CD4-positive, alpha-beta T cell treated with Interleukin-12 subunit alpha and Interleukin-12 subunit beta, for 1 hour (primary cell): ENCODE results near the gene TMEM26.

ENCODE experiments used
- DNase-seq: peaks from one replicate; pipeline ENCODE4 v3.0.0-alpha.2; 2020

Gene TMEM26

DNA sequence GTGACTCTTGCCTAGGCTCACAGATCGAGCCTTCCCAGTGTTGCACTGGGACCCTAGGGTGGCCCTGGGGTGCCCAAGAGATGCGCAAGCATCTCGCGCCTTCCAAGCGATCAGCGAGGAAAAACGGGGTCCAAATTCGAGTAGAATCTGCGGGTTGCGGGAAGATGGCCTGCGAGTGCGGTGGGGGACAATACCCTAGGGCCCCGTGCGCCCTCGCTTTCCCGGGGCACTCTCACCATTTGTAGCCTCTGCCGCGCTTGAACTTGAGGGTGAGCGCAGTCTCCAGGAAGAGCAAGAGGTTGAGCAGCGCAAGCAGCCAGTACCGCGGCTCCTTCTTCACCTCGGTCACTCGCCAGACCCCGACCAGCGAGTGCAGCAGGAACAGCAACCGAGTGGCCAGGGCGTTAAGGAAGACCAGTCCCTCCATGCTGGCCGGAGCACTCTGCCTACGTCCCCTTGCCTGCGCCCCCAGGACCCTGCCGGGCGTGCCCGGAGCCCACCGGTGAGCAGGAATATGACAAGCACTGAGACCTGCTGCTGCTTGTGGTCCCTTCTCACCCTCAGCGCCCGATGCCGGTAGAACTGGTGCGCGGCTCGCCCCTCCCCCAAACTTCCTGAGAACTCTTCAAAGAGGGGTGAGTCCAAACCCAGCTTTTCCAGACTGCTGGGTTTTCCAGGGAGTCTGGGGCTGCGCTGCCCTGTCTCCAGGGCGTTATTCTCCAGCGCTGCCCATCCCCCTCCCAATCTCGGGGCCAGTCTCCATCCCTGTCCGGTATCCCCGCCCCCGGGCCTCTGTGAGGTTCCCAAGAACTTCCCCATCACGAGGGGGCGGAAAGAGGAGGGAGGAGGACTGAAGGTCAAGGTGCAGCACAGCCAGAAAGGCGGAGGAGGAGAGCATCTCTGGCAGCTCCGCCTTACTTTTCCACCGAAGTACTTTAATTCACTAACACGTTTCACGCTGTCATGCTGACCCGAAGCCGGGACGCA is at the start of gene TMEM26:
TMEM26 (minus strand) TSS at position 727 of the 987 bp plus-strand sequence; CDS start at position 427, 300 bp downstream.
- no peak for DNase-seq

DNA sequence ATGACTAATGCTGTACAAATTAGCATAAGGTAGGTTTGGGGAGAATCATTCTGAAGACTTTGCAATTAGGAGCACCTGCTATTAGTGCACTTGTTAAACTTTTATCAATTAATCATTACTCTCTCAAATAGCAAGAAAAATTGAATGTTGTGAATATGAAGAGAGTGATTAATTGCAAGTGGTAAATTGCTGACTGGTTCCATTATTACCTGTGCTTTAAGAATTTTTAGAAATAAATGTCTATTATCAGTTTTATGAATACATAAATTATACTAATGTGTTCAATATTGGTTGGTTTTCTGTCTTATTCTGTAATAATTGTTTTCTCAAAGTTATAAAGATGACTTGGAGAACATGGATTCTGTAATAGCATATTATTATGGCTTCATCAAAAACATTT is 47.3 kb upstream of the TMEM26 start:
- no peak for DNase-seq

DNA sequence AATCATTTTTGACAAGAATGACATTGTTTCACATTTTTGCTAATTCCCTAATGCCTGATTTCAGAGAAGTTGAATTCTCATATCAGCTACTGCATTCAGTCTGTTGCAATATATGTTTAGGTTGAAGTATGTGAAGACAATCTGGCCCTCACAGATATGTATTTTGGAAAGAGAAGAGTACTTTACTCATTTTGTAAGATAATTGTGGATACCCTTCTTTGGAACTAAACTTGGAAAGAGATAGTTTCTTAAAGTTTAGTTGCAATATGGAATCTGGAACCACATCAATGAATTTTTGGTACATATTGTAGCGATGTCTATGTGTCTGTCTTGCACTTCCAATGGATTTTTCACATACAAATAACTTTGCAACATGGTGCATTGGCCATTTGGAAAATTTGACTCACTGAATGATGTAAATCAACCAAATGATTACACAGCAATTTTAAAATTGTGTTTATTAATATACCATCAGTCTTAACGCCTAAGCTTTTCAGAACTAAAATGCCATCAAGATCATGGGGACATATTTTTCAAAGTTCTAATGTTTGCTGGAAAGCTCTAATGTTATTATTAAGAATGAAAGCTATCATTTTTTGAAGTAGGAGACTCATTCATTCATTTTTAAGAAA is 39.3 kb upstream of the TMEM26 start:
- DNase-seq: no peak

DNA sequence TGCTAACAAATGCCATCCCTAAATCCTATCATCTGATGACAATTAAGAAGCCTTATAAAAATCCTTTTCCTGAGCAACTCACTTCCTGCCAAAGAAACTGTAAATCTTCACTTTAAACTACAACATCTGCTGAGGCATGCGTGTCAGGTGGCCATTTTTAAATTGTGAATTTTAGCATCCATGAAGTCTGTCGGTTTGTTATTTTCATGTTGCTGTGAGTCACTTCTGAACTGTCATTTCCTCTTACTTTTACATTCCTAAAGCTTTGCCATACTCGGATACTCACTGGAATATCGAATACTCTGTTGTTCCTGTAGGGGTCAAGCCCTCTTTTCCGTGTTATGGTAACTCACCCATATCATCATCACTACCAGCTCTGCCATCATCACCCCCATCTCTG is 34.3 kb upstream of the TMEM26 start:
- no peak for DNase-seq

DNA sequence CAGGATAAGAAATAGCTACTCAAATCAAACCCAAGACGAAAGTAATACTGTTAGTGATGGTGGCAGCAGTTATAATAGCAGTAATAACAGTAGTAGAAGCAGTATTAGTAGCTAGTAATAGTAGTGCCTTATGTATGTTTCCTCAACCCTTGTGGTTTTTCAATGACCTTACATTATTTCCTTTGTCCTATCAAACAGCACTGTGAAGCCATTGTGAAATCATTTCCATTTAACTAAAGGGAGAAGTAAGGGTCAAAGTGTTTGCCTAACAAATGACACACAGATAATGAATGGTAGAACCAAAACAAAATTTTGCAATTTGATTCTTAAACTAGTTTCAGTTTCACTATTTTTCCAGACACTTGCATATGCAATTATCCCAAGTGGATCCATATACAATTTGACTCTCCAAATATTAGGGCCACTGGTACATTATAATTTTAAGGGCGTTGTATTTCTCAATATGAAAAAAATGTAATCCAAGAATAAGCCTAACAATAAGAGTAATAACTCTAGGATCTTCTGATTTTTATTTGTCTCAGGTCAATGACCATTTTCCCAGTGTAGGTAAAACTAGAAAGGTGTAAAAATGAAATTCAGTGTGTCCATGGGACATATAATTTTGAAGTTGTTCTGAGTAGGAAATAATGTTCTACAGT is 33.7 kb upstream of the TMEM26 start:
- no peak for DNase-seq

DNA sequence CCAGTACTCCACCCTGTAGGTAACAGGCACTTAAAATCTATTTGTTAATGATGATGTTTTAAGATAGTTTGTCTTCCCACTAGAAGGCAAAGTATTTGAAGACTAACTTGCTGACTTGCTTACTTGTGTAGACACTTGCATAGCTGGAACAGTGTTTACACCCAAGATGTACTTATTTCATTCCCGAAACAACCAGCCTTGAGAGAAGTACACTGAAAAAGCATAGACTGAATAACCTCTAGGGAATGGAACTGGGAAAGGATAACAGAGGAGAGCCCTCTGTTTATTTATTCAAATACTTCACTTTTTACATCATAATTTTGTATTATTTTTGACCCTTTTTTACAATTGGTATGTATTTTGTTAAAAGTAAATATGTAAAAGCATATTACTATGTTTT is 33.1 kb upstream of the TMEM26 start:
- DNase-seq: no peak

DNA sequence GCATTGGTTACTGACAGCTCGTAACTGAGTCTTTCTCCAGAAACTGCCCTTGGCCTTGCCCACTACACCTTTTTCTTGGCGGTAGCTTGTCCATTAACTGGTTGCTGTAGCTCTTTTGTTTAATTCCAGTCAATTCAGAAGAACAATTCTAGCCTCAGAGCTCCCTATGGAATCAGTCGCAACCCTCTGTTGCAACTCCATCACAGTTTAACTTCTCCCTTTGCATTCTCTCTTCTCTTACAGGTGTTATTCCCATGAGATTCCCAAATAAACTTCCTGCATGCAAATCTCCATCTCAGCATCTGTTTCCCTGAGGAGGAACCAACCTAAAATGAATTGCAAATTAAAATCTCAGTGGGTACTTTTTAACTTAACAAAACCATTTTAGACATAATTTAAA is 28.4 kb upstream of the TMEM26 start:
- no peak for DNase-seq

DNA sequence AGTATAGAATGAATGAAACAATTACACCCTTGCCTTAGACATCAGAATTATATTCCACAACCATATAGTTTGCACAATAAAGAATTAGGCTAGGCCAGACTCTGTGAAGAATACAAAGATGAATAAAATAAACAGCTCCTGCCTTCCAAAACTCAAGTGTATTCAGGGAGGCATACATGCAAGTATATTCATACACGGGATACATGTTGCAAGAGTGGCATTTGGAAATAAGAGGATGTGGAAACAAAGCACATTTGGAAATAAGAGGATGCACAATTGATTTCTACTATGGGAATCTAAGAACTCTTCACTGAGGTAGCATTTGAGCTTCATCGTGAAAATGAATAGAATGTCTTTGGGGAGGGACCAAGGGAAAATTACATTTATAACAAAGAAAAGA is 27.0 kb upstream of the TMEM26 start:
- no peak for DNase-seq

DNA sequence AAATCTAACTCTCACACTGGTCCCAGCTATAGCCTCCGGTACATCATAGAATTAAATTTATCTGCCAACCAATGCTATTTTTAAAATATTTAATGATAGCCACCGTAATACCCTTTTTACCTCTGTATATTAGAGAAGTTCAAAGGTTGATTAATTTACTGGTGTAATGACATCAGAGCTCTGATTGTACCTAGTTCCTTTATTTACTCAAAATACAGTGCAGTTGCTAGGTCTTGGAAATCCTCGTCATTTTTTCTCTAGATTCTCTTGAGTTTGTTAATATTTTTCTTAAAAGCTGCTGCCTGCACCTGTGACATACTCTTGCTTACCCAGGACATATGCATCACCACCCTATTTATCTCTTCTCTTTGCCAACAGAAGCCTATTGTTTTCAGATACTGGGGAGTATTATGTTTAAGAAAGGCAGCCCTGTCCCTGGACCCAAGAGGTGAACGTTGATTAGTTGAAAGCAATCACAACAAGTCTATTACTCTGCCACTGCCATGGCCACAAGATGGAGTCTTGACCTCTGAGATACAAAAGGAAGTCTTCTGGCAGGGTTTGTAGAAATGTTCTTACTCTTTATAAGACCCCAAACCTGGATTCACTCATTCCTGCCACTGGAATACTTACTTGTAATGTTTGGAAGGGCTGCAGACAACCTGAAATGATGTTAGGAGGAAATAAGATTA is 25.6 kb upstream of the TMEM26 start:
- DNase-seq: no peak

DNA sequence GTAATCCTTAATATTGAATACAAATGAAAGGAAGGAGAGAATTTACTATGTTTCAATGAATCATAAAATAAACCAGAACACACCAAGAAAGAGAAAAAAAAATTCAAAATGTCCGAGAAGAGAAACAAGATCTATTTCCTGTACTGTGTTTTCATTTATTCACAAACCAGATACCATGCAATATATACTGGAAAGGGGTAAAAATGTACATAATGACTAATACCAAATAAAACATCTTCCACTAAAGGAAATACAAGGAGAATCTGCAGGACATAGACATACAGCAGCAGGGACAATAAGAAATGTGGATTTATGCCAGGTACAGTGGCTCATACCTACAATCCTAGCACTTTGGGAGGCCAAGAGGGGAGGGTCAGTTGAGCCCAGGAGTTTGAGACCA is 24.3 kb upstream of the TMEM26 start:
- no peak for DNase-seq

DNA sequence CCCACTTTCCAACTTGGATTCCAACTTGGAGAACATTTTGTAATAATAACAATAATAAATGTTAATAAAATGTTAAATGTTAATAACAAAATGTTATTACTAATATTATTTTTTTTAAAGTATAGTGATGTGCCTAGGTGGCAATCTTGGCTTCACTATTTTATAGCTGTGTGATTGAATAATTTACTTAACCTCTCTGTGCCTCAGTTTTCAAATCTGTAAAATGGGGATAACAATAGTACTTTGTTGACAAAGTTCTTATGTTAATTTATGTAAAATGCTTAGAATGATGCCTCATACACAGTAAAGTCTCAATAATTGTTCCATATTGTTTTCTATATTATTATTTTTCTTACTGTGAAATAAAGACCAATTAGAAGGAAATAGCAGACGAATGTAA is 23.3 kb upstream of the TMEM26 start:
- DNase-seq: no peak

DNA sequence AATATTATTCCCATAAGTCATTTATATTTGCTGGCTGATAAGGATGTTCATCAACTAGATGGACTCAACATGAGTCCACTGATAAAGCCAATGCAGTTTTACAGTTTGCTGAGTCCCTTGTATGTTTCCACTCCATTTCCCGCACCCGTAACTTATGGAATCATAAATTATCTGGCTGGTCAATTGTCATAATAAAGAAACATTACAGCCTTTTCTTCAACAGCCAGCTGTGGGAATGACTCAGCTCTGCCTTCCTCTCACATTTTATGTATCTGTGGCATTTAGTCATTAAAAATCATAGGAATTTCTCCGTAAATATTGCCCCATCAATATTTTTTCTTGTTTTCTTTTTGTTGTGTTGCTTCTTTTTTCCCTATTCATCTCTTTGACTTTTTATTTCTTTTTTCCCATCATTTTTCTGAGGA is 22.3 kb upstream of the TMEM26 start:
- DNase-seq: no peak

DNA sequence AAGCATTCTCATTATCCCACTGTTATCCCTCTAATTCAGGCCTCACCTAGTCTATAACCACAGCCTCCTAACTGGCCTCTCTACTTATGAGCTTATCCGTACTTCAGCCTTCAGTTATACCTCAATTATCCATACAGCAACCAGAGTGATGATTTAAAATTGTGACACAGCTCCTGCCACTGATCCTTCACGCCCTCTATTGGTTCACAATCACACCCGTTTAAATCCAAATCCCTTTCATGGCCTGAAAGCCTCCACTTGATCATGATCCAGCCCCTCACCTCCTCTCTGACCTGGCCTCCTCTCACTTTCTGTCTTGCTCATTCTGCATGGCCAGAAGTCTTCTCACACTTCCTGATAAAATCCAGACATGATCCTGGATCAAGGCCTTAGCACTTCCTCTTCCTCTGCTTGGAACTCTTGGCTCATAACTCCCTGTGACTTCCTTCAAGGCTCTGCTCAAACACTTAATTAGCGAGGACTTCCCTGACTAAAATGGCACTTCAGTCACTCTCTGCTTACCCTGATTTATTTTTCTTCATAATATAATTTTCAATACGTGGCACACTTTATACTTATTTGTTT is 19.0 kb upstream of the TMEM26 start:
- no peak for DNase-seq

DNA sequence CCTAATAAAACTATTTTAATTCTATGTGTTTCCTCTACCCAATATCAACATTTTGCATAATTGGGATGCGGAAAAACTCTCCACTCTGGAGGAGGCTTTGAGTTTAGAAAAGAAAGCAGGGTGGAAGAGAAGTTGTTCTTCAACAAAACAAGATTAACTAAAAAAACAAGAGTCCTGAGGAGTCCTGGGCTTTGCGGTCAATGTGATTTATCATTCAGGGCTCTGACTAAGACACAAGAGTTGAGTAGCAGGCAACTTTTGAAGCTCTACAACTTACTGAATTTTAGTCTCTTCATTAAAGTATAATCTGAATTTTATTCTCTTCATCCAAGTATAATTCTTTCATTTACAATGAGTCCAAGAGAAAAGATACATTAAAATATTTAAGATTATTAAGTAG is 18.3 kb upstream of the TMEM26 start:
- no peak for DNase-seq

DNA sequence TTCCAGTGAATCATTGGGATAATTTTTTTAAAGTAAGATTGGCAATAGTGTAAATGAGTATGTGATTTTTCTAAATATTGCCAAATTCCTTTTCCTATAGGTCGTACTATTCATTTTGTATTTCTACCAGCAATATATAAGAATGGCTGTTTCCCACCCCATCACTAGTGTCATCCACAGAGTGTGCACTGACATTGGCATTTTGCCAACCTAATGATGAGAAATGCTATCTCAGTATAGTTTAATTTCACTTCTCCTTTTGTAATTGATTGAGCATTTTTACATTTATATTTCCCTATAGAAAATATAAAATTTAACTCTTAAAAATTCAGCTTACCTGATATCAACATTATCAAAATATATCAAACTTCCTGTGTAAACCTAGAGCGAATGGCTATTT is 17.6 kb upstream of the TMEM26 start:
- DNase-seq: no peak

DNA sequence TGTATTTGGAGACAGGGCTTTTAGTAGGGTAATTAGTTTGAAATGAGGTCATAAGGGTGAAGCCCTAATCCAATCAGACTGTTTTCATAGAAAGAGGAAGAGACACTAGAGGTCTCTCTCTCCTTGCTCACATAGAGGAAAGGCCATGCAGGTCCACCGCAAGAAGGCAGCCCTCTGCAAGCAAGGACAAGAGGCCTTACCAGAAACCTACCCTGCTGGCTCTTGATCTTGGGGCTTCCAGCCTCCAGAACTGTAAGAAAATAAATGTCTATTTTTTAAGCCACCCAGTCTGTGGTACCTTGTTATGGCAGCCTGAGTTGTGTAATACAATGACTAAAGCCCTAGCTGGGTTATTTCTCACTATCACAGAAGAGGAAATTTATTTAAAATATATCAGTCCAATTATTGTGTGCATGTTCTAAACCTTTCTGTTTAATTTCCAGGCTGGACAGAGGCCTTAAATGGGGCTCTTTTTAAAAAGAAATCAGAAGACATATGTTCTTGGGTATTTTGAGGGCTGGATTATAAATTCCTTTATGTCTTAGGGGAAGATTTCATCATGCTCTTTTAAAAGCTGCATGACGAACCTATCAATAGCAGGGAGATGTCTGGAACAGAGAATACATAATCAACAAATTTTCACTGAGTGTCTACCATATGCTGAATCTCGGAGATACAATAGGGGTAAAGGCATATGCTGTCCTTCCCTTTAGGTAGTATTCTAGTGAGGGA is 12.9 kb upstream of the TMEM26 start:
- no peak for DNase-seq

DNA sequence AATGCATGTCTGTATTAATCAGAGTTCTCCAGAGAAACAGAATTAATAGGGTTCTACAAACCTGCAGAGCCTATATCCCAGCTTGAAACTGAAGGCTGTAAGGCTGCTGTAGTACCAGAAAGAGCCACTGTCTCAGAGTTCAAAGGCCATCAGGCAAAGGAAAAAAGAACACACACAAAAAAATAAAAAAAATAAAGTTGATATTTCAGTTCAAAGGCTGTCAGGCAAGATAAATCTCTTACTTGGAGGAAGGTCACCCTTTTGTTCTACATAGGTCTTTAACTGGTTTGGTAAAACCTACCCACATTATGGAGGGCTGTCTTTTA is 12.0 kb upstream of the TMEM26 start:
- DNase-seq: no peak

DNA sequence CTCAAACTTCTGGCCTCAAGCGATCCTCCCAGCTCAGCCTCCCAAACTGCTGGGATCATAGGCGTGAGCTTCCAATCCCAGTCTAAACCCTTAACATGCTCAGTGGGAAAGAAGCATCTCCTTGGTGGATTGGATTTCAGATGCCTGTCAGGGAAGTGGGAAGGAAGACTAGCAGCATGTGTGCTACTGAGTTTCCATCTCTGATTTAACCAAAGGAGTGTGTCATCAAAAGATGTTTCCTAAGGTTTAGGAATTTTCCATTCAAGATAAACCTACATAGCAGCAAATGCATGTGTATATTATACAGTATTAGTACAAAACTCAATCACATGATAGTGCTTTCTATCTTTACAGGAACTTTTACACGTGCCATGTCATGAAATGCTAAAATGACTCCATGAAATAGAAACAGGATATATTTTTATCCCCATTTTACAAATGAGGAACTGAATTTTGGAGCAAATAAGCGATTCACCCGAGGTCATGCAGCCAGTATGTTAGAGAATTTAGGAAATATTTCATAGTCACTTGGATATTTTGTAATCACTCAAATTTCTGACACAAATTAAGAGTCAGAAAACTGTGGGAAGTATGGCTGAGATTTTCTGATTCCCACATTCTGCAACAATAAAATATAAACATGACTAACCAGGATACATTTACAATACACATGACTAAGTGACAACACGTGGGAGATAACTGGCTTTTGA is 11.4 kb upstream of the TMEM26 start:
- DNase-seq: no peak

DNA sequence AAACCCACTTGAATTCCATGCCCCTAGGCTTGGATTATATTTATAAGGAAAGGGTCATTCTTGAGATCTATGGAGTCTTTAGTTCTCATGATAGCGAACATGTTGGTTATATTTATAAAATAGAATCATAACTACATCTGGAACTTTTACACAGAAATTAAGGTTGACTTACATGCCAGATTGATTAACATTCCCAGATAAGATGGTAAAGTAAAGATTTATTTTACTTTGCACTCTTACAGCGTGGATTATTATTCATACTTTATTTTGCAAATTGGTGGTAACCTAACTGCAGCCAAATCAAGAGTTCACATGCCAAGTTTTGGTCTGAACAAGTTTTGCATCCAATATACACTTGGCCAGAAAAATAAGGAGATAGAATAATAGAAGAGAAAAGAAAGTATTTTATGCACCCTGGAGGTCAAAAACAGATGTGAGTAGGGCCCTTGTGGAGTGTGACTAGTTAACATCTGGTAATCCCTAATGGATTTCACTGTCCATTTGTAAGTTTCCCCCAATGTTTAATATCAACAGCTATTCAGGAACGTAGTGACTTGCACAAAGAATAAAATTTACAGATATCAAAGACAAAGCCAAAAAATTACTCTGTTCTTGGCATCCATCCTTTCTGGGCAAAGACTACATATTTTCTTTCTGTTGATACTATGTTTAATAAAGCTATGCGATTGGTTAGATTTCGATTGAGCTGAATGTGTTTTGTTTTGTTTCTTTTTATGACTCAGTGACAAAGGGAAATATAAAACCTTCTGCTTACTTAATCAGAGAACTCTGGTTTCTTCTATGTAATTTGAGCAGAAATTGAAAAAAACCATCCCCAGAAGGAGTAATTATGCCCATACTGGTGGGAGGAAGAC is 10.1 kb upstream of the TMEM26 start:
- no peak for DNase-seq

DNA sequence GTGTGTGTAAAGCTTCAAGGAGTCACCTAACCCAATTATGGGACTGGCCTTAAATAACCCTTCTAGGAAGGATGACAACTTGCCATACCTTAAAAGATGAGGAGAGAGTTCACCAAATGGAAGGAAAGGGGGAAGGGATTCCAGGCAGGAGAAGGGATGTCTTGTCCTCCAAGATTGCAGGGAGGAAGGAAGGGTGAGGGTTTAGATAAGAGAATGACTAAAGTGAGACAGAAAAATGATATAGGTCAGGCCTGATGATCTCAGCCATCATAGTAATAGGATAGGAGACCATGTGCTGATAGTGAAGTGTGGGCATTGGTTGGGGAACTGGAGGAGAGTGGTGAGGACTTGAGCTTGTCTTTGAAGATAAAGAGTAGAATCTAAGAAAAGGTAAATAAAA is 7.7 kb upstream of the TMEM26 start:
- DNase-seq: no peak

DNA sequence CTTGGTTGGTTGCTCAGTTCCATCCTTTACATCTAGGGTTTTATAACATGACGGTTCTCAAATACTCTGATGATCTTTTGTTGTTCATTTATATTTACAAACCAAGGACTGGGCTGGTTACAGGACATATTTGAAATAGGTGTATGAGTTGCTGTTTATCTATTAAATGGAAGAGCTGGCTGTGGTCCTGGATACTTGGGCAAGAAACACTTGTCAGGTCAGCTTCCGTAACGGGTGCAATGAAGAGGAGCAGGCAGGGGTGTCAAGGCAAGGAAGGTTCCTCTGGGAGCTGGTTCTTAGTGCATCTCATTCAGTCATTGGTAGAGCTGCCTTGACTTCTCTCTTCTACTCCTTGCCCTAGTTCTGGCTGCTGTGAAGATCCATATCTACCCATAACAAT is 4.8 kb upstream of the TMEM26 start:
- no peak for DNase-seq
